CD14-positive monocyte (primary cell): ENCODE results near the gene MGLL. TPM values are rescaled to one million over a fixed set of nuclear protein-coding genes. Genes with fewer than 3 reads are reported as not detected.

Source experiments
- DNase-seq, 3 donors: peaks; one replicate each; pipeline ENCODE4 v3.0.0-alpha.2; 2011 to 2022
- H2AFZ ChIP-seq: 2 replicates; pipeline ENCODE4 v1.6.0; 2012; ENCODE audit warnings: mild to moderate bottlenecking, low read depth, low read length, inconsistent platforms; ENCODE audit not compliant: insufficient read depth, poor library complexity, severe bottlenecking
- H3K27ac ChIP-seq, 2 donors: 1 replicate in 1 of 2; 2 replicates in 1 of 2; pipeline ENCODE4 v1.5.1; 2012 to 2013; ENCODE audit warnings: low read length in 2 of 2, control low read depth in 1 of 2, inconsistent platforms in 1 of 2, low read depth in 1 of 2, mild to moderate bottlenecking in 1 of 2
- H3K27me3 ChIP-seq, 2 donors: one replicate each; pipeline versions ENCODE4 v1.6.0 to v1.6.1; 2011 to 2013; ENCODE audit warnings: low read length in 2 of 2; ENCODE audit not compliant: control insufficient read depth in 2 of 2, insufficient read depth in 2 of 2
- H3K36me3 ChIP-seq, 2 donors: replicated peaks in 1 of 2; 1 replicate in 1 of 2; 2 replicates in 1 of 2; pipeline versions ENCODE4 v1.5.1 to v1.6.1; 2012 to 2013; ENCODE audit warnings: low read length in 2 of 2, control low read depth in 1 of 2, inconsistent platforms in 1 of 2, mild to moderate bottlenecking in 1 of 2; ENCODE audit not compliant: insufficient read depth in 2 of 2, control insufficient read depth in 1 of 2
- H3K4me1 ChIP-seq, 2 donors: 1 replicate in 1 of 2; 2 replicates in 1 of 2; pipeline versions ENCODE4 v1.5.1 to v1.6.1; 2012 to 2013; ENCODE audit warnings: low read length in 2 of 2, control low read depth in 1 of 2, inconsistent platforms in 1 of 2, mild to moderate bottlenecking in 1 of 2, moderate library complexity in 1 of 2; ENCODE audit not compliant: insufficient read depth in 2 of 2, control insufficient read depth in 1 of 2
- H3K4me2 ChIP-seq: replicated peaks from 2 replicates; pipeline ENCODE3; 2012; ENCODE audit warnings: low read length, moderate library complexity, mild to moderate bottlenecking; ENCODE audit not compliant: poor library complexity, severe bottlenecking; ENCODE audit errors: extremely low read depth
- H3K4me3 ChIP-seq, 3 experiments: fragments of 200-600 bp in 1 of 3; sonication (generic) in 1 of 3; replicated peaks in 1 of 3; 1 replicate in 2 of 3; 2 replicates in 1 of 3; pipeline ENCODE4 v1.5.1; 2011 to 2013; ENCODE audit warnings: low read length in 3 of 3, mild to moderate bottlenecking in 3 of 3, control low read depth in 2 of 3, low read depth in 2 of 3, inconsistent platforms in 1 of 3, moderate library complexity in 1 of 3
- H3K79me2 ChIP-seq: 2 replicates; pipeline ENCODE4 v1.6.0; 2012; ENCODE audit warnings: mild to moderate bottlenecking, control low read depth, inconsistent platforms, low read length, moderate library complexity; ENCODE audit not compliant: insufficient read depth
- H3K9ac ChIP-seq: 2 replicates; pipeline ENCODE4 v1.6.0; 2017; ENCODE audit warnings: low read length, mild to moderate bottlenecking; ENCODE audit not compliant: insufficient read depth, poor library complexity, severe bottlenecking
- H3K9me3 ChIP-seq, 2 donors: replicated peaks in 1 of 2; 1 replicate in 1 of 2; 2 replicates in 1 of 2; pipeline versions ENCODE4 v1.5.1 to v1.6.1; 2012 to 2013; ENCODE audit warnings: low read length in 2 of 2, control low read depth in 1 of 2; ENCODE audit not compliant: control insufficient read depth in 1 of 2, insufficient read depth in 1 of 2
- H4K20me1 ChIP-seq: 2 replicates; pipeline ENCODE4 v1.6.0; 2012; ENCODE audit warnings: mild to moderate bottlenecking, low read length, control low read depth, moderate library complexity; ENCODE audit not compliant: insufficient read depth
- H3K27ac Mint-ChIP-seq, 7 donors: one replicate each; pipeline ENCODE4 v1.8.0; 2020; ENCODE audit warnings: mild to moderate bottlenecking in 7 of 7, mixed read lengths in 7 of 7, moderate library complexity in 6 of 7, inconsistent platforms in 2 of 7
- H3K27me3 Mint-ChIP-seq, 3 donors: one replicate each; pipeline ENCODE4 v1.8.0; 2021 to 2022; ENCODE audit warnings: low read depth in 3 of 3, mild to moderate bottlenecking in 3 of 3, mixed read lengths in 3 of 3, moderate library complexity in 3 of 3, inconsistent platforms in 1 of 3
- H3K36me3 Mint-ChIP-seq, 2 donors: one replicate each; pipeline ENCODE4 v1.8.0; 2020; ENCODE audit warnings: mixed read lengths in 2 of 2, inconsistent platforms in 1 of 2, mild to moderate bottlenecking in 1 of 2
- H3K4me1 Mint-ChIP-seq: one replicate; pipeline ENCODE4 v1.8.0; 2020; ENCODE audit warnings: mild to moderate bottlenecking, mixed read lengths
- H3K4me3 Mint-ChIP-seq, 2 donors: one replicate each; pipeline ENCODE4 v1.8.0; 2020; ENCODE audit warnings: mild to moderate bottlenecking in 2 of 2, mixed read lengths in 2 of 2, moderate library complexity in 1 of 2
- H3K9me3 Mint-ChIP-seq, 7 donors: one replicate each; pipeline ENCODE4 v1.8.0; 2020 to 2022; ENCODE audit warnings: mixed read lengths in 7 of 7, mild to moderate bottlenecking in 6 of 7, moderate library complexity in 6 of 7, inconsistent platforms in 2 of 7
- WGBS: methylation state at CpG from one replicate; pipeline ENCODE4 v1.1.5; 2013; ENCODE audit warnings: missing lambda C conversion rate; ENCODE audit not compliant: insufficient coverage; 5-methylcytosine and 5-hydroxymethylcytosine counted together
- intact Hi-C, 2 donors: fragments of 100-400 bp; cut with micrococcal nuclease; formaldehyde crosslinking; loops; one replicate each; pipeline versions ENCODE4 v1.15.0 to v1.15.1; 2023
- polyA plus RNA-seq, 3 donors: library from polyadenylated mRNA; depleted of rRNA in 1 of 3; unstranded in 2 of 3; stranded (reverse) in 1 of 3; fragments of 300-500 nt in 2 of 3; fragments of >200 nt in 1 of 3; fragmentation: Illumina TruSeq in 2 of 3; gene quantifications; 1 replicate in 2 of 3; 2 replicates in 1 of 3; pipeline ENCODE4 v1.2.3, GENCODE V29; 2012 to 2021
- TF ChIP-seq, protein P1 (sequence below): fragments of 200-600 bp; IDR thresholded peaks from one replicate; pipeline ENCODE4 v1.8.0; 2022; ENCODE audit warnings: antibody characterized with exemption, mild to moderate bottlenecking

Gene MGLL
- polyA plus RNA-seq, 3 donors = 4.4 to 10.0 (median 6.4) TPM

DNA sequence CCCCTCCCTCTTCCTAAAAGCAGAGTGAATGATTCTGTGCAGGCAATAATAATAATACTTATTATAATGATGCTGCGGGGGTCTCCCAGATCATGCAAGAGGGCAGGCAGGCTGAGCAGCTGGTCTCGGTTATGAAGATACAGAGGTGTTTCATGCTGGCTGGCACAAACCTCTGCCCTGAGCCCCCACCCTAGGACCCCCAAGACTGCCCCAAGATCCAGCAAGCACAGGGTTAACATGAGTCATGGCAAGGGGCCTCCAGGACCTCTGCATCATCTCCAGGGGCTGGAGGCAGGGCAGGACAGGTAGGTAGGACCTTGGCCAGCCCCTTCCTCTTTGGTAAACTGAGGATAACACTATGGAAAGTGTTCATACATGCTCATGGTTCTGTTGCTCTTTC is 2.7 kb downstream of the MGLL start:
- no peaks in the 10 kb centered on the region for H3K79me2 ChIP-seq
- H4K20me1 ChIP-seq = no peaks in the 10 kb centered on the region
- TF ChIP-seq, protein P1, sequence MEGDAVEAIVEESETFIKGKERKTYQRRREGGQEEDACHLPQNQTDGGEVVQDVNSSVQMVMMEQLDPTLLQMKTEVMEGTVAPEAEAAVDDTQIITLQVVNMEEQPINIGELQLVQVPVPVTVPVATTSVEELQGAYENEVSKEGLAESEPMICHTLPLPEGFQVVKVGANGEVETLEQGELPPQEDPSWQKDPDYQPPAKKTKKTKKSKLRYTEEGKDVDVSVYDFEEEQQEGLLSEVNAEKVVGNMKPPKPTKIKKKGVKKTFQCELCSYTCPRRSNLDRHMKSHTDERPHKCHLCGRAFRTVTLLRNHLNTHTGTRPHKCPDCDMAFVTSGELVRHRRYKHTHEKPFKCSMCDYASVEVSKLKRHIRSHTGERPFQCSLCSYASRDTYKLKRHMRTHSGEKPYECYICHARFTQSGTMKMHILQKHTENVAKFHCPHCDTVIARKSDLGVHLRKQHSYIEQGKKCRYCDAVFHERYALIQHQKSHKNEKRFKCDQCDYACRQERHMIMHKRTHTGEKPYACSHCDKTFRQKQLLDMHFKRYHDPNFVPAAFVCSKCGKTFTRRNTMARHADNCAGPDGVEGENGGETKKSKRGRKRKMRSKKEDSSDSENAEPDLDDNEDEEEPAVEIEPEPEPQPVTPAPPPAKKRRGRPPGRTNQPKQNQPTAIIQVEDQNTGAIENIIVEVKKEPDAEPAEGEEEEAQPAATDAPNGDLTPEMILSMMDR = no peak
- peaks cover 0 to 3% of the 10 kb centered on the region in 2 donors for H3K27me3 ChIP-seq
- H3K4me2 ChIP-seq = peak overlapping the region; percentile 11
- DNase-seq = no peak
- no peak overlapping the region for H3K9ac ChIP-seq
- H3K9me3 Mint-ChIP-seq = peaks cover 0 to 4% (median 0%) of the 10 kb centered on the region in 7 donors
- H3K27ac Mint-ChIP-seq = peak overlapping the region in 1 of 7 donors; percentile 12
- no peak overlapping the region for H3K4me3 Mint-ChIP-seq
- H3K4me3 ChIP-seq = peak overlapping the region in 1 of 3 experiments; percentile 22
- H3K4me1 Mint-ChIP-seq = peaks cover 55% of the 10 kb centered on the region
- H3K4me1 ChIP-seq = peaks cover 46 to 61% of the 10 kb centered on the region in 2 donors
- peaks cover 13 to 23% (median 22%) of the 10 kb centered on the region in 3 donors for H3K27me3 Mint-ChIP-seq
- H3K27ac ChIP-seq = no peak overlapping the region
- no peaks in the 10 kb centered on the region for H3K9me3 ChIP-seq
- peak overlapping the region; percentile 39 for H2AFZ ChIP-seq
- 100% methylated on average over 1 of the region's 2 CpGs for WGBS
- H3K36me3 ChIP-seq = no peaks in the 10 kb centered on the region
- peaks cover 0 to 10% of the 10 kb centered on the region in 2 donors for H3K36me3 Mint-ChIP-seq
- intact Hi-C loops = loop anchor here (5.0 to 10.0 kb wide), 4 partner anchors 42 to 167 kb away; no protein-coding TSS in a partner anchor

DNA sequence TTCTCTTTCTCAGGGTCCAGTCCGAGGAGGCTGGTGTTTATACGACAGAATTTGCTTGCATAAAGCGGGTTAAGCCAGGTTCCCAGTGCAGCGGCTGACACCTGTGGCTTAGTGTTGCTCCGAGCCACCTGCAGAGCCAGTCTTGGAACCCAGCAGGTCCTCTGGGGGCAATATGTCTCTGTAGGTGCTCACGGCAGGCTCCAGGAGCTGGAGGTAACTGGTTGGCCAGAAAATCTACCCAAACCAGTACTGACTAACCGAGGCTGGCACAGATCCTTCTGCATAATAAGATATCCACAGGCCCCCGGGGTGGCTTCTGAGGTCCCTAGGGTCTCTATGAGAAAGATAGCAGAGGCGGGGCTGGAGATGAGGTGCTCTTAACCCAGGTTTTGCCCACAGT is 3.2 kb downstream of the MGLL start:
- intact Hi-C loops = no loop called here
- Histone ChIP-seq H3K79me2 (no peaks in the 10 kb centered on the region), H2AFZ (no peak overlapping the region), H3K4me1 (peaks cover 46 to 61% of the 10 kb centered on the region in 2 donors), H3K9me3 (no peaks in the 10 kb centered on the region), H3K9ac (no peak overlapping the region), H3K36me3 (no peaks in the 10 kb centered on the region), H3K27ac (no peak overlapping the region), H3K27me3 (peaks cover 0 to 3% of the 10 kb centered on the region in 2 donors), H4K20me1 (no peaks in the 10 kb centered on the region), H3K4me3 (no peak overlapping the region), H3K4me2 (no peak overlapping the region)
- 98% methylated on average over 4 of the region's 9 CpGs for WGBS
- Mint-ChIP-seq H3K36me3 (peaks cover 0 to 7% of the 10 kb centered on the region in 2 donors), H3K4me1 (peaks cover 55% of the 10 kb centered on the region), H3K4me3 (no peak overlapping the region), H3K27ac (peak overlapping the region in 1 of 7 donors; percentile 10), H3K27me3 (peaks cover 13 to 21% (median 19%) of the 10 kb centered on the region in 3 donors), H3K9me3 (peaks cover 0 to 4% (median 0%) of the 10 kb centered on the region in 7 donors)
- TF ChIP-seq, protein P1 = no peak
- no peak for DNase-seq
